Ramos (cell line): ENCODE data around the gene THADA.

ENCODE experiments used
- in situ Hi-C: fragments of 300-500 bp; cut with MboI; formaldehyde crosslinking; loops from one replicate; pipeline ENCODE4 v1.14.3; 2022; ENCODE audit warnings: low sequenced_read_pairs; ENCODE audit not compliant: unreplicated experiment

Gene THADA

DNA sequence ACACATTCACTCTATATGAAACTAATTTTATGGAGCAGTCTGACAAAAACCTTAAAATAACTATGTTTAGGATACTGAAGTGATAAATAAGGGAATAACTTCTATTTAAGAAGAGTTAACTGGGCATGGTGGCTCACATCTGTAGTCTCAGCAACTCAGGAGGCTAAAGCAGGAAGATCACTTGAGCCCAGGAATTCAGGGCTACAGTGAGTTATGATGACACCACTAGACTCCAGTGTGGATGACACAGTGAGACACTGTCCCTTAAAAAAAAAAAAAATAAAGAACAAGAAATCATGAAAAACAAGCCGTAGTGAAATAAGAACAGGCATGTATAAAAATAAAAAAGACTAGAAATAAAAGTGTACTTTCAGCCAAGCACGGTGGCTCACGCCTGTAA lies 82.0 kb downstream of the THADA start:
- in situ Hi-C loops, result no loop called here

DNA sequence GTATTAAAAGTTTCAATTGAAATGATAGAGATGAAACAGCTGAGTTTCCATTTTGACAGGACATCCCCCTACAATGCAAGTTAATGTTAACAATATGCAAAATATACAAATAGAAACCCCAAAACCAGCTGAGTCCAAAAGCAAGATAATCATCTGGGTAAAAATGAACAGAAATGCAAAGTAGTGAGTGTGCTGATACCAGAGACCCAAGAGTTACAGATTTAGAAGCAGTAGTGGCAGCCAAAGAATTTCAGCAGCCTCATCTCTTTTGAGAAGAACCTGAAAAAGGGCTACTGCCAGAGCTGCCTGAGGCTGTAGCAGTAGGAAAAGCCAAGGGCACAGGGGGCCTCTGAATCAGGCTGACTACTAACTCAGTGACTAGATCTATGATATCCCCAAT lies 82.6 kb downstream of the THADA start:
- in situ Hi-C loops, result no loop called here

DNA sequence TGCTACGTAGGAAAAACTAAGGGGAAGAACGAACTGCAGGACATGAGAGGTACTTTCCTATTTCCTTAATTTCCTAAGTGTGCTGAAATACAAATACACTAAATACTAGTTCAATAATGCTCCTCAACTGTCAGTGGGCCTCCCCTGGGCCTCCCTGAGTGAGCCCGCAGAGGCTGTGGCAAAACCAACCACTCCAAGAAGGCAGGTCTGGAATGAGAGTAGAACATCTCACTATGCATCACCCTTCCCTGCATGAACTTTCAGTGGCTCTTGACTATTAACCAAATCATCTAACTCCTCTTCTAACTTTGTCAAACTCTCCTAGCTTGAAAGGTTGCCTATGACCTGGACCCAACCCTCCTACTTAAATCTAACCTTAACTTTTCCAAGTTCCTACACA lies 84.6 kb downstream of the THADA start:
- in situ Hi-C loops, result no loop called here

DNA sequence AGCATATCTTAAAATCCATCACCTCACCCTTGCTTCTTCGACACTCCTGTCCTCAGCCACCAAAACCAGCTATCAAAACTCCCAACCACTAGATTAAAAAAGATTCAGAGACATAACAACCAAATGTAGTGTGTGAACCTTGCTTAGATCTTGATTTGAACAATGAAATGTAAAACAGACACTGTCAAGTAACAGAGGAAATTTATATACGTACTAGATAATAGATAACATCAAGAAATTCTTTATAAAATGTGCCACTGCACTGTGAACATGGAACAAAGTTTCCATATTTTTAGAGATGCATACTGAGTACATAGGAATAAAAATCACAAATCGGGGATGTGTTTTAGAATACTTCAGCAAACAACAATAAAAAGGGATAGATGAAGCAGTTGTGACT lies 86.0 kb downstream of the THADA start:
- in situ Hi-C loops, result no loop called here

DNA sequence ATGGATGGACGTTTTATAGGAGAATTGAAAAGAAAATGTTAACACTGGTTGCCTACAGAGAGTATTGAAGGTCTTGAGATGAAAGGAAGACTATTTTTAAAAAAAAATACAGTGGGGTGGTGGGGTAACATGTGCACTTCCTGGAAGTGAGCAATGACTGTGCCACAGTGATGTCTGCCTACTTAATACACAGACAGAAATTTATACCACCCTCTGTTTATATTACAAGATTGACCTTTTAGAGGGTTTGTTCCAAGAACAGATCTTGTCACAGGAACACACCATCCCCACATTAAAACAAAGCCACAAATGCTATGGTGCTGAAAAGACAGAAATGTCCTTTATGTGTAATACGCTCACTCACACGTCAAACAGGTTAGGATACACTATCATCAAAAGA lies 87.6 kb downstream of the THADA start:
- in situ Hi-C loops, result no loop called here

DNA sequence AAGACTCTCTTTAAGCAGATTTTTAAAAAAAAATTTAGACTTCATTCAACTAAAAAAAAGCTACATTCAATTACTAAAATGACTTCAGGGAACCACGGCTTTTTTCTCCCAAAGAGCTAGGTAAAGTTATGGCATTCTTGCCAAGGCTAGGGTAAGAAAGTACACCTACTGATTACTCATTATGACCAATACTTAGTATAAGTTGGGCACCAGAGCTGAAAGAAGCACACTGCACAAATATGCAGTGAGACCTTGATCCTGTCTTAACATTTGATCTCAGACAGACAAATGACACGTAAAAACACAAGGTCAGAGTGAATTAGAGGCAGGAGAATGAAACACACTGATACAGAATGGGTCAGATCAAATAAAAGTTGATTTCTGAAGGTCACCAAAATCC lies 88.7 kb downstream of the THADA start:
- in situ Hi-C loops, result no loop called here

DNA sequence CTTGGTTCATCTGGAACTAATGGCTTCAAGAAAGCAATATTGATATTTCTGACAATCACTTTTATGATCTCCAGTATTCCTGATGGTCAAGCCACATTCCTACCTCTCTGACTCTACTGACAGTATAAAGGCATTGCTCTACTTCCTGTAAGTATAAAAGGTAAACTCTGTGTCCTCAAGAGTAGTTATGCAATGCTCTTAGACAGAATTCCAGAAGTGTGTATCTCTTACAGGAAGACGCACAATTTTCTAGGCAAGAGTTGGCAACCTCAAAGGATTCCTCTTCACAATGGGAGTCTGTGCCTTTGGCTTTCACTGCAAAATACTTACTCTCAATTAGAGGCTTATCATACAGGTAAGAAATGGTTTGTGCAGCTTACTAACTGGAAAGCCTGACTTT lies 100.1 kb downstream of the THADA start:
- in situ Hi-C loops, result loop anchor here (25.0 kb wide), 1 partner anchor 533 kb away; no protein-coding TSS in a partner anchor

DNA sequence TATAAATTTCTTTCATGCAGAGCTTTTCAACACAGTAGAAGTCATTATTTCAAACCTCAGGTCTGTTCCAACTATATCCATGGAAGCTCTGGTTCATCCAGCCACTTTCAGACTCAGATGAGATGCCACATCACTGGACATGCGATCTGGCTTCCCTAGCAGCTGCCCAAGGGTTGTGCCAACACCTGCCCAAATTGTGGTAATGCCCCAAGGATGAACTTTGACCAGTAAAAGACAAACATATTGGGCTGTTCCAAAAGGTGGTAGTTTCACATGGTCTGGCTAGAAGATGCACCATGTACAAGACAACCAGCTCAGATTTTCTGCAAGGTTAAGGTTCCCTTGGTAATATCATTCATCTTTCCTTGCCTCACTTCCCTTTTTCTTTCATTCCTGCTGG lies 101.9 kb downstream of the THADA start:
- in situ Hi-C loops, result loop anchor here (25.0 kb wide), 1 partner anchor 532 kb away; no protein-coding TSS in a partner anchor

DNA sequence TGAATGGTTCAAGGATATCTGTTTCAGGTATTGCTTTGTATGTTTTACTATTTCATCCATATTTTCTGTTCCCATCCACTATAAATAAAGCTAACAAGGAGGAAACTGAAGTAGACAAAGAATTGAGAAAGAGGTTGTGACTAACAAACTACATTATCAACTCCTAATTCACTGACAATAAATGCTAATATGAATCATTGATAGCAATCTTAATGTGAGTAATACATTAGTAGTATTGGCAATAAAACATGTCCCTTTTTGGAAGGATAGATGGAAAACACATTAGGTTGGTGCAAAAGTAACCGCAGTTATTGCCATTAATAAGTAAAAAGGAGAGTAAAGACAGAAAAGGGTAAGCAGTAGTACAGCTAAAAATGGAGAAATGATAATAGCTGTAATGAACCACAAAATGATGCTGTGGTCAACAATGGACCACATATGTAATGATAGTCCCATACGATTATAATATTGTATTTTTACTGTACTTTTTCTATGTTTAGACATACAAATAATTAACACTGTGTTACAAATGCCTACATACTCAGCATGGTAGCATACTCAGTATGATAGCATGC lies 104.7 kb downstream of the THADA start:
- in situ Hi-C loops, result loop anchor here (25.0 kb wide), 1 partner anchor 529 kb away; no protein-coding TSS in a partner anchor

DNA sequence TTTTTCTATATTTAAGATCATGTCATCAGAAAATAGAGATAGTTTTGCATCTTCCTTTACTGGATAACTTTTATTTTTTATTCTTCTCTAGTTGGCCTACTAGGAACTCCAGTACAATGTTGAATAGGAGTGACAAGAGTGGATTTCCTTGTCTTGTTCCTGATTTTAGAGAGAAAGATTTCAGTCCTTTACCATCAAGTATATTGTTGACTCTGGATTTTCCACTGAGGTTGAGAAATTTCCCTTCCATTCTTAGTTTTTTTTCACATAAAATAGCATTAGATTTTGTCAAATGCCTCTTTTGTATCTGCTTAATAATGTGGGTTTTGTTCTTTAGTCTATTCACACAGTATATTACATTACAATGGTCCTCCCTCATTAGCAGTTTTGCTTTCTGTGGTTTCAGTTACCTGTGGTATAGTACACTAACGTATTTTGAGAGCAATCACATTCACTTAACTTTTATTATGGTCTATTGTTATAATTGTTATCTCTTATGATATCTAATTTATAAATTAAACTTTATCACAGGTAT lies 105.5 kb downstream of the THADA start:
- in situ Hi-C loops, result loop anchor here (25.0 kb wide), 1 partner anchor 528 kb away; no protein-coding TSS in a partner anchor

DNA sequence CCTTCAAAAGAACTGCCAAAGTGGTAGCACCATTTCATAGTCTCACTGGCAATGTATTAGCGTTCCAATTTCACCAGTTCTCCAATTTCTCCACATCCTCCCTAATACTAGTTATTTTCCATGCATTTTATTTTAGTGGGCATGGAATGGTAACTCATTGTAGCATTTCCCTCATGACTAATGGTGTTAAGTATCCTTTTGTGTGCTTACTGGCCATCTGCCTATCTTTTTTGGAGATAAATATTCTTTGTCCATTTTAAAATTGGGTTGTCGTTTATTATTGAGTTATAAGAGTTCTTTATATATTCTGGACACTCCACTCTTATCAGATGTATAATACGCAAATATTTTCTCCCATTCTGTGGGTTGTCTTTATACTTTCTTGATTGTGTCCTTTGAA lies 107.1 kb downstream of the THADA start:
- in situ Hi-C loops, result loop anchor here (25.0 kb wide), 1 partner anchor 526 kb away; no protein-coding TSS in a partner anchor

DNA sequence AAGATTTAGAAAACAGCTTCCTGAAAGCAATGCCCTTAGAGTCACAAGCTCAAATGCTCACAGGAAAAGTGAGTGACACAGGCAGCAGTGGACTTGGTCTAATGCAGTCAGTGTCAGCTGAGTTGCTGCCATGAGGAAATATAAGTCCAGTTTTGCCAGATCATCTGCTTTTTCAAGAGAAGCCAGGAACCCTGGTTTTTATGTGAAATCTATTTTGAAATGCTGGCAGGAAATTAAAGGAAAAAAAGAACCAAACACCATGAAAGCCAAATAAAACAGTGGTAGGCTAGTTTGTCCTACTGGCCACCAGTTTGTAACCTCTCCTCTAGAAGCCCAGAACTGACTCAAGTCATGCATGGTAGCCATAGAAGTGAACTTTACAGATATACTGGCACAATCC lies 109.2 kb downstream of the THADA start:
- in situ Hi-C loops, result loop anchor here (25.0 kb wide), 1 partner anchor 524 kb away; no protein-coding TSS in a partner anchor

DNA sequence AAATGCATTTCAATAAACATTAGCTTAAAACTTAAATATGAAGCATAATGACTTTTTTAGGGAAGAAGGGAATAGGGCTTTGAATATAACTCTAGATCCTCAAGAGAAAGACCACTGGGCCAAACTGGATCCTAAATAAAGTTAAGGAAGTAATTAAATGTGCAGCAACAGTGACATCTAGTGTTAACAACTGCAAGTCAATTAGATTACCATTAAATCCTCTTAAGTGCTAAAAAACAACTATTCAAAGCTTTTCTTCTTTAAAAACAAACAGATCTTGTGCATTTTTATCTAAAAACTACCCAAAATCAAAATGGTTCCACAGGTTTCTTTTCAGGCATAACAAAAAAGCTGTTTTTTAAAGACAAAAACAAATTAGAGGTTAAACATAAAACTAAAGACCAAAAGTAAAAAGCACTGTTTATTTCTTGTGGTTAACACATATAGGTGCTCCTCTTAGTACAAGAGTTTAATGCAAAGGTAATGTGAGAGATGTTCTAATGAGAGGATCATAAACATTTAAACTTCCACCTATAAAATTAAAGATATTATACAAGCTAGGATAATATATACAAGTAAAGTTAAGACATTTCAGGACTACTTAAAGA lies 111.4 kb downstream of the THADA start:
- in situ Hi-C loops, result loop anchor here (5.0 to 25.0 kb wide), 3 partner anchors 252 to 522 kb away; no protein-coding TSS in a partner anchor

DNA sequence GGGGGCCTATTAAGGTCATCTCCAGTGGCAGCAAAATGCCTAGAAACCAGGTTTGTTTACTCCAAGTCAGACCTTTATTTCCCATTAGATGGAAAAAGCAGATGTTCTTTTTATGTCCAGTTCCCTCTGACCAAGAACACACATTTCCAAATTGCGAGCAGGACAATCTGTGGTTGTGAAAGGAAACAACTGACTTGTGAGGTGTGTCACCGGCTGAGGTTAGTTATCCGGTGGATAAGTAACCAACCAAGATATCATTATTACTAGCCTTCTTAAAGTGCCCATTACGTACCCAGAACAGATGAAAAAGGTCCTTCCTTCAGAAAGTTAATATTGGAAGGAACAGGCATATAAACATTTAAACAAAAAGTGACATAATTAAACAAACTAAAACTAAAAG lies 112.9 kb downstream of the THADA start:
- in situ Hi-C loops, result loop anchor here (5.0 to 25.0 kb wide), 3 partner anchors 251 to 521 kb away; no protein-coding TSS in a partner anchor

DNA sequence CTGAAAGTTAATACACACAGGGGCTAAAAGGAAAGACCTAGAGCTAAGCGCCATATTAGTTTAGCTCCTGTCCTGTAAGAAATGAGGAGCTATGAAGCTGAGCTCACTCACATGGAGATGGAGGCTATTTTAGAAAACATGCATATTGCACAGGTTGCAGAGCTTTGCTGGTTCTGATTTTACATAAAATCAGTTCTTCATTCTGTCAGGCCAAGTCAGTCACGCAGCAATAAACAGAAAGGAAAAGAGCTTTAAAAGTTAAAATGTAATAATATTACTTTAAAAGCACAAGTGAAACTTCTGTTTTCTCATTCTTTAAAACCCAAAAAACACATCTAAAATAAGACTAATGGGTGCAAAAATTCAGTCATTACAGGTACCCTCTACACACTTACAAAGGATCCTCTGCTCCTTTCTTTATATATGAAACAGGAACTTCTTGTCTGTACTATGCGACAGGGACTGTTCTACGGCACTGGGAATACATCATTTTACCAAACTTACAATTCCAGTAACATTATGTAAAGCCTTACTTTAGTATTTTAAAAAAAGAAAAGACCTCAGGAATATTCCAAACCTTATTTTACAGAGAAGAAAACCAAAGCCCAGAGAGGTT lies 113.8 kb downstream of the THADA start:
- in situ Hi-C loops, result loop anchor here (5.0 to 25.0 kb wide), 3 partner anchors 250 to 520 kb away; no protein-coding TSS in a partner anchor

DNA sequence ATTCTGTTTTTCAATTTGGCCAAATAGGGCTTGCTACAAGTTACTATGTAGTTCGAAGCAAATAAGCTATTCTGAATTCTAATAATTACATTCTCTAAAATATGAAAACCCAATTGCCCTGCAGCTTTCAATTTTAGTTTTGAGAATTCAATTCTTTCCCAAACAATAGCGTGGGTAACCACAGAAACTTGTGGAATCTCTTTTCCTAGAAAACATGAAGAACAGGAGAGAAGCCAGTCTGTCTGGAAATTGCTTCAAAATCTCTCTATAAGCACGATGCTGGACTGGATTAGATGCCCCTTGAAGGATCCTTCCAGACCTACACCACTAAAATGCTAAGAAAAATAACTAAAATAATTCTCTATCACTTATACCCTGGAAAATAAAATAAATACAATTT lies 115.0 kb downstream of the THADA start:
- in situ Hi-C loops, result loop anchor here (5.0 to 25.0 kb wide), 3 partner anchors 249 to 519 kb away; no protein-coding TSS in a partner anchor

DNA sequence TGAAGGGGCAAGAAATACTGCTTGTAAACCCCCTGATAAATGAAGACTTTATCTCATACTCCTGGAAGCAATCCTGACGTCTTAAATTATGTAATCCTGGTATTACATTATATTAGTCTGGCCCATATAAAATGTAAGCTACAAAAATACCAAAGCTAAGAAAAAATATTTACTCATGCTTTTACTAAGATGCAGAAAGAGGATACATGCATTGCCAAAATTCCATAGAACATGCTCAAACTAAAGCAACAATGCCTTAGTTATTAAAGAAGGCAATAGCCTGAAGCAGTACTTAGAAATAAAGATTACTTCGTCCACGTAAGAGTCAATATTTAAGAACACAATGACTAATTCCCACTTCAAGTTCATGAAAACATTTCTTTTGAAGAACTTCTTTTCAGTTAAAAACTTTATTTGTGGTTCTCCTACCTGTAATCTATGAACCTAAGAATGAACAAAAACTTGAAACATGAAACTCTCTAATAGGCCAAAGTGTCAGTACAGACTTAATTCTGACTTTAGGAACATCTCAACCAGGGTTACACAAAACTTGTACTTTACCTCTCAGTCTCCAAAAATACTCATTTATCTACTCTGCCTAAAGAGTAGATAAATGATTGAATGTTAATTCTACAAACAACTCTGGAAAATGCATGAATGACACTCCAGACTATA lies 117.3 kb downstream of the THADA start:
- in situ Hi-C loops, result loop anchor here (25.0 kb wide), 1 partner anchor 516 kb away; no protein-coding TSS in a partner anchor

DNA sequence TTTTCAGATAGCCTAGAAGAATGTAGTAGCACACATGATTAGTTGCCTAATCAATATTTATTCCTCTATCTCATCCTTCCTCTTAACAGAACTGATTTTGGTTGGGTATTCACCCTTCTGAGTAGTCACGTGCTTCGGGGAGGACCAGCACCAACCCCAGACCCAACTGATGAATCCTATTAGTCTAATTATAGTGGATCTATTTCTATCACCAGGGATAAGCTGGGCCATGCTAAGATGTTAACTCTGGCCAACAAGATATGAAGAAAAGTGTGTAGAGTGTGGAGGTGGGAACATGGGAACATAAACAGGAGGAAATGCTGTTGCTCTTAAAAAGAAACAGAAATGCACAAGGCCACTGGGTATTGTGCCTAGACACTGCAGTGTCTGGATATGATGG lies 119.9 kb downstream of the THADA start:
- in situ Hi-C loops, result loop anchor here (25.0 kb wide), 1 partner anchor 514 kb away; no protein-coding TSS in a partner anchor

DNA sequence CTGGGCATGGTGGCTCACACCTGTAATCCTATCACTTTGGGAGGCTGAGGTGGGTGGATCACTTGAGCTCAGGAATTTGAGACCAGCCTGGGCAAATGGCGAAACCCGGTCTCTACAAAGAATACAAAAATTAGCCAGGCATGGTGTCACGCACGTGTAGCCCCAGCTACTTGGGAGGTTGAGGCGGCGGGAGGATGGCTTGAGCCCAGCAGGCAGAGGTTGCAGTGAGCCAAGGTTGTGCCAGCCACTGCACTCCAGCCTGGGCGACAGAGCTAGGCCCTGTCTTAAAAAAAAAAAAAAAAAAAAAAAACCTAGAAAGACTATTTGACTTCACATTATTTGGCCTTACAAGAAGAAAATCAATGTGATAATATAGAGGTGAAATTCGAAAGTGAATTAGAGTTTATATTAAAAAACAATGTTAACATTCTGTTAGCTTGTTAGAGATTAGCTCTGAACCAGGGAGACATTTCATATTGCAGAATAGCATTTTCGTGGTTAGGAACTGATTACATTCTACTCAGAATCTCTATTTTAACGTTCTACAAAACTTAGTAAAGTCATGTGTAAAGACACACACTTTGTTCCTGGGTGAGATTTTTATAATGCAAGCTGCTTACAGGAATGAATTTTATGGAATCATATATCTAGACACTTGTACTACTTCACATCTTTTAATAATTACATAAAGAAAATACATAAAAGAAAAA lies 120.5 kb downstream of the THADA start:
- in situ Hi-C loops, result loop anchor here (25.0 kb wide), 1 partner anchor 513 kb away; no protein-coding TSS in a partner anchor

DNA sequence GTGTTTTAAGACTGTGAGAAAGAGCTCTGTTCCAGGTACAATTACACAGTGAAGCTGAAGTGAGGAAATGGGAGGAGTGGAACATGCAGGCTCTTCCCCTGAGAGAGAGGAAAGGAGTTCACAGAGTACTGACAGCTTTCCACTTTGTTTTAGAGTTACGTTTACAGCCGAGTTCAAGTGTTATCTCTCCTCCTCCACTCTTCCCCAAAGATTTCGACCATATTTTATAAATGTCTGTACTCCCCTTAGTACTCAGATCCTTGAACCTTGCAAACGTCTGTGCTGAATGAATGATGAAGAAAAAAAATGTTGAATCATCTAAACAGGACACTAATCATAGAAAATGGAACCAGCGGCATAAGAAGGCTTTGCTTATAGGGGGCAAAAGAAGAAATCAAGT lies 121.6 kb downstream of the THADA start:
- in situ Hi-C loops, result no loop called here
